GDM1 (cell line): ENCODE measurements around the gene ATP5PB.

Experiments
- DNase-seq: peaks from one replicate; lab custom pipeline; 2025; lab: John Stamatoyannopoulos, UW

The ATP5PB gene

GRCh38 chr1:111507411-111508201 is 58.3 kb downstream of the ATP5PB start:
- DNase-seq = peak; percentile 91

GRCh38 chr1:111509997-111510375 is 60.7 kb downstream of the ATP5PB start:
- DNase-seq = no peak

GRCh38 chr1:111511370-111511769 is 62.1 kb downstream of the ATP5PB start:
- no peak for DNase-seq
